8988T (cell line): Measurements from ENCODE around the gene ASB11.
"Not testable (repeated sequence)": the region's sequence is repeated elsewhere in the genome, so short reads cannot be mapped to it uniquely, and the experiment has no call there.

Experiments used
- DNase-seq: peaks from one replicate; pipeline ENCODE4 v3.0.0; 2011

The ASB11 gene

DNA sequence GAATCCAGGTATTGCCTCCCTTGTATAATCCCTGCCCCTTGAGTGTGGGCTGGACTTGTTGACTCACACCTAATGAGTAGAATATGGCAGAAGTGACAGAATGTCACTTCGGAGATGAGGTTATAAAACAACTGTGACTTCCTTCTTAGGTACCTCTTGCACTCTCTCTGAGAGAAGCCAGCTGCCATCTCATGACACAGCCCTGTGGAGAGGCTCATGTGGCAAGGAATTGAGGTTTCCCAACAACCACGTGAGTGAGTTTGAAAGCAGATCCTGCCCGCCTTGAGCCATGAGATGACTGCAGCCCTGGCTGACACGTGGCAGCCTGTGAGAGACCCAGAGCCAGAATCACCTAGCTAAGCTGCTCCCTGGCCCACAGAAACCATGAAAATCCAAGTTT, 13.5 kb downstream of the ASB11 start:
- DNase-seq: no peak

DNA sequence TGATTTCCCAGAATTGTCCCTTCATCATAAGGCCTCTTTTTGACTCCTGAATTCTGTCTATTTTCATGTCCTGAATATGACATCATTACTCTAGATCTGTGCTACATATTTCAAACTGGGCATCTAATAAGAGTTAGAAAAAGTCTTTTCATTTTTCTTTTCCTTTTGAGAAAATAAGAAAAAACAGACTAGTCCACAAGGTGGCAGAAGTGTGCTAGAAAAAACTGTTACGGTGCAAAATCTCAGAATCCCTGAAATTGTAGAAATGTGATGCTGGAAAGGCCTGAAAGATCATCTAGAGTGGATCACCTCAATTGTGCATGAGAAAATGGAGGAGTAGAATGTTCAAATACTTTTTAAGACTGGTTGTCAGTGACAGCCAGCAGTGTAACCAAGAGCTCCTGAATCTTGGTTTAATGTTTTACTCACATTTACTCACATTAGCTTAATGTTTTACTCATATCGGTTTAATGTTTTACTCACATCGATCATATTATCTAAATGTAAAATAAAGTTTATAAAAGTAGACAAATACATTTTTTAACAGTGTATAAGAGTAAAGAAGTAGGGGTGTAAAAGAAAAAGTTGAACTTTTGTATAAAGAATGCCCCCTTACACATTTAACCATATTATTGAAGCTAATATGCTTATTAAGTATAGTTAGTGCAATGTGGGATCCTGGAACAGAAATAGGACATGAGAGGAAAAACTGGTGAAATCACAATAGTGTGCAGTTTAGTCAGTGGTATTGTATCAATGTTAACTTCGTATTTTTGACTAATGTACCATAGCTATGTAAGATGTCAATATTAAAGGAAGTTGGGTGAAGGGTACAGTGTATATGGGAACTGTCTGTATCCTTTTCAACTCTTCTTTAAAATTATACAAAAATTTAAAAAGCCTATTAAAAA, 15.2 kb downstream of the ASB11 start:
- no peak for DNase-seq

DNA sequence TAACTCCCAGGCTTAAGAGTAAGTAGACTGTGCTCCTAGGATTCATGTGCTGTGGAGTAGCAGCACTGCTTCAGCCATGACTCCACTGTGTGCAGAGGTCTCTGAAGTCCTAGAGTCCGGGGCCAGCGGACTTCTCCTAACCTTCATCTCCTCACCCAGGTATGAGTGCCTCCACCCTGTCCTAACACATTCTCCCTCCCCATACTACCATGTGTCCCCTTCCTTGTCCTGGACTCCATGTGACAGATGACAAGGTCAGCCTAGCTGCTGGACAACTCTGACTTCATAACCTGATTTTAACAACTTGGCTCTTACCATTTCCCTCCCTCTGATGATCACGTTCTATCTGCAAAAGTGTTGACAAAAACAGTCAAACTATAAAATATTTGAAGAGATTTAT, 16.7 kb downstream of the ASB11 start:
- DNase-seq: no peak

DNA sequence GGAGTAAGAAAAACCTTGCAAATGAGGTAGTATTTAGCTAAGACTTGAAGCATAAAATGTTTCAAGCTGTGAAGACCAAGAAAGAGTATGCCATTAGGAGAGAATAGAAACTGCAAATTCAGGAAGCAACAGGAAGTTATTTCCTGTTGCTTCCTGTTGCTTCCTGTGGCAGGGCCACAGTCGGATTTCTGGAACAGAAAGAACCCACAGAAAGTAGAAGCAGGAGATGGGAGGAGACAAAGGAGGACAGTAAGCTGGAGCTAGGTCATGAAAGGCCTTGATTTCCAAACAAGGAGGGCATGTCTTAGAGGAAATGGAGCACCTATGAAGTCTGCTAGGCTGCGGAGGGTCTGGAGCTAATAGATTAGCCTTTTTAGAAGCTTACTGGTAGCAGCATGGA, 17.2 kb downstream of the ASB11 start:
- no peak for DNase-seq

DNA sequence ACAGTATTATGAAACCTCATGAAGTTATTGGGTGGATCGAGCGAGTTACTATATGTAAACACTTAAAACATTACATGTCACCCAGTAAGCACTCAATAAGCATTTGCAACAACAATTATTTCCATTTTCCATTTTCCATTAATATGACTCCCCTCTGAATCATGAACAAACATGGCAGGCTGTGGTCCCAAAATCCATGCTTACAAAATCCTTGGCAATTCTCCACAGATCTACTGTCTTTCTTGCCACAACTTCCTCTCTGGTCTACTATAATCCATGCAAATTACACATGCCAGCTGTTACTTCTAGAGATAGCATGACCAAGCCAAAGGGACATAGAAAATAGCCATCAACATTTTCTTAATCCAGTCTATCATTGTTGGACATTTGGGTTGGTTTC, 22.0 kb downstream of the ASB11 start:
- no peak for DNase-seq

DNA sequence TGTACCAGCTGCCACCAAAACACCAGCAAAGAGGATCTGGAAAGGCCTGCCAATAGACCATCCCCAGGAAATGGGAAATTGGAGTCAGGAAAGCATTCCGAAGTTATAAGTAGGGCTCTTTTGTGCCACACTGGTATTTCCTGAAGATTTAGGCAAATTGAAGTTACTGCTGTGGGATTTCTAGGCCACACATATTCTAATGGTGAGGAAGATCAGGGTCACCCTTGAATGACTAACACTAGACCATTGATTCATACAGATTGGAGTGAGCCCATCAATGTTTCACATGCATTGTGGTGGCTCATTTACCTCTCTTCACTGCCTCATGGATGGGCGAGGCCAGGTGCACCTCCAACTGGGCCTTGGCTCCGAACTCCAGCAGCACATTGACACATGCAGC, 22.6 kb downstream of the ASB11 start:
- DNase-seq: no peak

DNA sequence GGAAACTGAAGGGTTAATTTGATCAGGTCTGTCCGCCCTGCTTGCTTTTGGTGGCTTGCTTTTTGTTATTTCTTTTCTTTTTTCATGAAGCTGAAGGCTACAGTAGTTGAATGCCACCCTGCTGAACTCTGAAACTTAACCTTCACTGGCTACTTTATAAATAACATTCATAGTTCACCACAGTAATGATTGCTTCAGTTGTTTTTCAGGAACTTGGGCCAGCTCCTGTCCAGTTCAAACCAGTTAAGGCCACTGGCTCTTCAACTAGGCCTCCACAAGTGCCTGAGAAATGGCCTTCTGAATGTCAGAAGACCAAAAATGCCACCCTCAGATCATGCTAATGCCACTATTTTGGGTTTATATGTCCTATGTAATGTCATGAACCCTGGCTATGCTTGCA, 37.8 kb downstream of the ASB11 start:
- no peak for DNase-seq

DNA sequence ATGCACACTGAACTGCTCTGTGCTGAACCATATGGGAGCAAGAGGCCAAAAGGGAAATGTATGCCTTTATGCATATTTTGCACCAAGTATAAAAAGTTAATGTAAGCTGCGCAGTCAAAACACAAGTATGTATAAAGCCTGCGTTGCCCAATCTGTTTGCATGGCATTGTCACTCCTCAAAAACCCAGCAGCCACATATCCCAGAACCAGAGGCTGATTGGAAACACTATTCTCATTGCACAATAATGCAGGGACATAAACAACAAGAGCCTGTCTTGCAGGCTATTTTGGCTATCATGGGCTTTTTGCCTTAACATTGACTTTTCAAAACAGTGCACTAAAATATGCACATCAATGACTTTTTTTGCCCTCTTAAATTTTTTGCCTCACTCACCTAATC, 40.5 kb downstream of the ASB11 start:
- no peak for DNase-seq

DNA sequence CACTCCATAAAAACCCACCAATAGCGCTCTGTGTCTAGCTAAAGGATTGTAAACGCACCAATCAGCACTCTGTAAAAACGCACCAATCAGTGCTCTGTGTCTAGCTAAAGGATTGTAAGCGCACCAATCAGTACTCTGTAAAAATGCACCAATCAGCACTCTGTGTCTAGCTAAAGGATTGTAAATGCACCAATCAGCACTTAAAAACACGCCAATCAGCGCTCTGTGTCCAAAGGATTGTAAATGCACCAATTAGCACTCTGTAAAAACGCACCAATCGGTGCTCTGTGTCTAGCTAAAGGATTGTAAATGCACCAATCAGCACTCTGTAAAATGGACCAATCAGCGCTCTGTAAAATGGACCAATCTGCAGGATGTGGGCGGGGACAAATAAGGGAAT, 42.2 kb downstream of the ASB11 start:
- not testable (repeated sequence) for DNase-seq

DNA sequence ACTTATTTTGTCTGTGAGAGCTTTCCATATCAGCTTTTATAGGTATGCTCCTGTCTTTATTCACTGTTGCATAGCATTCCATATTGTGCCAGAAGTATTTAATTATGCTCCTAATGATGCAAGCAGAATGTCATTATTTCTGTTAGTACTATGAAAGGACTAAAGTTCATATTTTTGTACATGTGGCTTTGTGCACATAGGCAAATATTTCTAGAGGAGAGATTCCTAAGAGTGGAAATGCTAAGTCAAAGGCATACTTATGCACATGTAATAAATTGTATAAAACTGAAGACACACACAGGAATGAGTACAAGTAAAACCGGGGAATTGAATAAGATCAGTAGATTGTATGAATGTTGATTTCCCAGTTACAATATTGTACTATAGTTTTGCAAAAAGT, 43.7 kb downstream of the ASB11 start:
- DNase-seq: no peak

DNA sequence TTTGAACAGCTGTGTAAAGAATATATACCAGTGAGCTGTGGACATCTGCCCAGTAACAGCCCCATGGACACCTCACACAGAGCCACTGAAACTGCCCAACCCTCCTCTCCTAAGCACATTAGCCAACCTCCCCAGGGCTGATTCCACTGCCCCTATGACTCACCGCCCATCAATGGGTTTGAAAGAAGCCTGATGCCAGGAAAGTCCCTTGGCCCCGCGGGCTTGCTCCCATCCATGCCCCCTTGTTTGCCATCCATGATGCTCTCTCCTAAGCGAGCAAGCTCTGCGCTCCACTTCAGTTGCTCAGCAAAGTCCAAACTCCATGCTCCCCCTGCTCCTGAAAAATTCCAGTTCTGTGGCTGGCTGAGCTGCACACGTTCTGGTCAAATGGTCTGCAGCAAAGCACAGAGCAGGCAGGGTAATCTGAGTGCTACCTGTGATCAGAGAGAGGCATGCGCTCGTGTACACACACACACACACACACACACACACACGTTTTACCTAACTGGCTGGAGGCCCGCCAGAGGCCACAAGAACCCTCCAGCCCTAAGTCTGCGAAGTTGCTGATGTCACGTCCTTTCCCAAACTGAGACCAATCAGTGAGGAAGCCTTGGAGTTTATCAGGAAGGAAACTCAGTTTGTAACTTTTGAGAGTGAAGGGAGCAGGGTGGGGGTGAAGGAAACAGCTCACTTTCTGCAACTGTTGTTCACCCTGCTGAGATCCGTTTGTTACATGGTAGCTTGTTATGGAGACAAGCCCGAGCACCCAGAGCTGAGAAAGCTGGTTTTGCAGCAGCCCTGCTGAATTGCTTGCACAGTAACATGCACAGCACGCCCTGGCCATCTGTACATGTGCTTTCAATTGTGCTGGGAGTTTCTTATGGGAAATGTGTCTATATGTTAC, 45.6 kb downstream of the ASB11 start, which contains the start of gene ASB9:
TSS of gene ASB9 (minus strand) at position 466 of the 904 bp plus-strand sequence. CDS start at position 257, 209 bp downstream.
- DNase-seq: no peak

DNA sequence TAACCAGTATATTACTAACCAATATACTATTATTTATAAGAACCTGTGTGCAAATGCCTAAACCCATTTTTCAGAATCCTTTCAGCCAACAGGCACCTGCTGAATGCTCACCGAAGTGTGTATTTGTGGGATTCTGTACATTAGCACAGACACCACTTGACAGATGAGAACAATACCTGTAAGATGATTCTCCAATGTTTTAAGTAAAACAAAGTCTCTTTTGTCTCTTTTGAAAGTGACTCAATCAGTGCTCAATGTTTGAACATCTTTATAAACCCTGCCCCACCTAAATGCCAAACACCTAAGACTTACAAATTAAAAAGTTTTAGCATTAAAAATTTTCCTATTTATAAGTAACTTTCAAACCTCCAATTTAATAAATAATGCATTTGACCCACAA, 46.3 kb downstream of the ASB11 start:
- no peak for DNase-seq

DNA sequence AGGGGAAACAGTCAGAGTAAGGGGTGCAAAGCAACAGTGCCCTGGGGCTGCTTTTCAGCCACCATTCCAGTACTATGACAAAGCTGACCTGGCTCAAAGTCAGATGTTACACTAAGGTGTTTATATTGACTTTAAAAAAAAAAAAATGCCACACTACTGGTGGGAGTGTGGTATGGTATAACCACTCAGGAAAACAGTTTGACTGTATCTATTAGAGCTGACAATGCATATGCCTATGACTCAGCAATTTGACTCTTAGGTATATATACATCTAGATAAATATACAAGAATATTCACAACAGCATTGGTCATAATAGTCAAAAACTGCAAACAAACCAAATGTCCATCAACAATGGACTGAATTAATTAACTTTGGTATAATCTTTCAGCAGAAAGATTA, 60.6 kb downstream of the ASB11 start:
- DNase-seq: no peak

DNA sequence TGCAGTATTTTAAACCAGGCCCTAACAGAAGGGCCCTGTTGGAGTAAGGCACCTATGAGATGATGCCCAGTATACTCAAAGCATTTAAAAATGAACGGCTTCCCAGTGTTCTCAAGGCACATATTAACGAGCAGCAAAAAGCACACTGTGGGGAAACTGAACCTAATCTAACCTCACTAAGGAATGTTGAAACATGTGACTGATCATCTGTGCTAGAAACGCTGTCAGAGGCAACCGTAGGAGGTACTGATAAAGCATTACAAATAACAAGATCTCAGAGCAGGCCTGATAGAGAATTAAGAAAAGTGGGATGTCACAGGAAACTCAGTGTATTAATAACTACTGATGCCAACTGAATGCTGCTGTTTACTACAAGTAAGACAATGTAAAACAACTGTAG, 69.5 kb downstream of the ASB11 start:
- DNase-seq: no peak

DNA sequence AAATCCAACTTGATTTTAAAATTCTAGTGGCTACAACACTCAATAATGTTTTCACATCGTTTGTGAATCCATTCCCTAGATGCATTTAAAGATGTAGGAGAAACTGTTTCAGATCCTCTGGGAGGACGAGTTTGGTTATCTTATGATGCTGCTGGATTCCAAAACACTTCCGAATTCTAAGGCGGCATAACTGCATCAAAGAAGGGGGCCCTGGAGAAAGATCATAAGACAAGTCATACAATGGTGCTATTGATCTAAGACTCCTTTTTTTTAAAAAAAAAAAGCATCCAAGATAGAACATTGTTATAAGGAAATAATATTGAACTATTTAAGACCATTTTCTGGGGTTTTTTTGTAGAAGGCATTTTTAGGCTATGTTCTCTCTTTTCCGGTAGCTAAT, 71.0 kb downstream of the ASB11 start:
- DNase-seq: no peak

DNA sequence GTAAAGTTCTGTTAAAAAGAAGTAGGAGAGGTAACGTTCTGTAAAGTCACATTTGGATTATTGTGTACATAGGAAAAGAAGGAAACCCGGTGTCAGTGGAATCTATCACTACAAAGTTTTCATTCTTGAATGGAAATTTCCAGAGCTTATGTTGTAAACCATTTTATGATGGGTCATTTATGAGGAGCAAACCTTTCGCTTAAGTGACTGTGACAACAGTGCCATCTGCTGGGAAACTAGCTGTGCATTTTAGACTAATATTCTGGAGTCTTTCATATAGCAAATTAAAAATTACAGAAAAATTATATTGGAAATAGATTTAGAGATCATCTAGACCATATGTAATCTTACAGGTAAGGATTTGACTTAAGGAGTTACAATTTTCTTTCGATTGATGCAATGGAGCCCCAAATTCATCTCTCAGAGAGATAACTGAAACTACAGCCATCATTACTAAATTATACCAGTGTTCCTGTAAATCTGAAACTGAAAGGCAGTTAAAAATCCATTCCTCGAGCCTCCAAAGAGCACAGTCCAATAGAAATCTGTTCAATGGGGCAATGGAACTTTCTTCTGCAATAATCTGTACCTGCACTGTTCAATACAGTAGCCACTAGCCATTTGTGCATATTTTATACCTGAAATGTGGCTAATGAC, 72.4 kb downstream of the ASB11 start:
- DNase-seq: no peak

DNA sequence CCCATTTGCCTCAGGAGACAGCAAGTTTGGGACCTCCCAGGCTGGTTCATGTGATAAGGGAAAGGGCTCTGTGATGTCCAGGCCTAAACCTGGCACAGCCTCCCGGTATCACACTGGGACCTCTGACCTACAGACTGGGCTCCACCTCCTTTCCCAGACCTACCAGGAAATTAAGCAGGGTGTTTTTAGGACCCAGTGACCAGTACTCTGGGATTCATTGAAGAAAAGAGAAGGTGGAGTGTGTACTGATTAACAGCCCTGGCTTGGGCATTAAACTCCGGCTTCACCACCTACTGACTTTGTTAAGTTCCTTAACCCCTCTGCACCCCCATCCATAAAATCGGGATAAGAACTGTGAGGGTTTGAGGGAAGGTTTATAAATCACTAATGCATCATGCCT, 74.1 kb downstream of the ASB11 start:
- no peak for DNase-seq

DNA sequence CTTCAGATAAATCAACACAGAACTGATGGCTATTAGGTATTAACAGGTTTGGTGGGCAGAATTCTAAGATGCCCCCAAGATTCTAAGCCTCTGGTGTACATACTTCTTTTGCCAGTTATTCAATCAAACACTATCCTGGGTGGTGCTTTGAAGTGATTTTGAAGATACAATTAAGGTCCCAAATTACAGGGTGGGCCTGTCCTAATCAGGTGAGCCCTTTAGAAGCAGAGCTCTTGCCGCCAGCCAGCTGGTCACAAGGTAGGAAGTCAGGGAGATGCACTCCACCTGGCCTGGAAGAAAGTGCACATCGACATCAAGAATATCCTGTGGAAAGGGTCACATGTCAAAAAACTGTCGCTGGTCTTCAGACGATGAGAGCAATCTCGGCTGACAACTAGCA, 75.0 kb downstream of the ASB11 start:
- DNase-seq: no peak

DNA sequence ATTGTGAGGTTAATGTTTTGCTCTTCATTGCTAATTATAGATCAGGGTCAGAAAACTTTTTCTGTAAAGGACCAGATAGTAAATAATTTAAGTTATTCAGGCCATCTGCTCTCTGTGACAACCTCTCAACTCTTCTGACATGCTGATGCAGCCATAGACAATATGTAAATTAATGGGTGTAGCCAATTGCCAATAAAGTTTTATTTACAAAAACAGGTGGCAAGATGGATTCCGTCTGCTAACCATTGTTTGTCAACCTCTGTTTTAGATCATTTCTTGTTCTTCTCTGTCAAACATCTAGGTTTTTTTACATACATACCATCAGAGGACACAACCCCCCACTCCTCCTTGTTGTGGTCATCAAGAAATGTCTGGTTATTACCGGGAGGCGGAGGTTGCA, 79.3 kb downstream of the ASB11 start:
- DNase-seq: no peak

DNA sequence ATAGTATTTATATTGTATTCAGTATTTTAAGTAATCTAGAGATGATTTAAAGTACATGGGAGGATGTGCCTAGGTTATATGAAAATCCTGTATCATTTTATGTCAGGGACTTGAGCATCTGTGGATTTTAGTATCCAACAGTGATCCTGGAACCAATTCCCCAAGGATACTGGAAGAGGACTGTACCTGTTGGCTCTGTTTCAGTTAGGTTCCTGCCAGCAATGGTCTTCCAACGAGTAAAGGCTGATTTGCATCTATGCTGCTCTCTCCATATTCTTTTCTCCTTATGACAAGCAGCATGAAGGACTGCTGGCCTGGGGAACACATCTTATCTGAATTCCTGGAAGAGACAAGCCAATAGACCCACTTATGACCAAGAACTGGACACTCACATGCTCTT, 80.4 kb downstream of the ASB11 start:
- no peak for DNase-seq

DNA sequence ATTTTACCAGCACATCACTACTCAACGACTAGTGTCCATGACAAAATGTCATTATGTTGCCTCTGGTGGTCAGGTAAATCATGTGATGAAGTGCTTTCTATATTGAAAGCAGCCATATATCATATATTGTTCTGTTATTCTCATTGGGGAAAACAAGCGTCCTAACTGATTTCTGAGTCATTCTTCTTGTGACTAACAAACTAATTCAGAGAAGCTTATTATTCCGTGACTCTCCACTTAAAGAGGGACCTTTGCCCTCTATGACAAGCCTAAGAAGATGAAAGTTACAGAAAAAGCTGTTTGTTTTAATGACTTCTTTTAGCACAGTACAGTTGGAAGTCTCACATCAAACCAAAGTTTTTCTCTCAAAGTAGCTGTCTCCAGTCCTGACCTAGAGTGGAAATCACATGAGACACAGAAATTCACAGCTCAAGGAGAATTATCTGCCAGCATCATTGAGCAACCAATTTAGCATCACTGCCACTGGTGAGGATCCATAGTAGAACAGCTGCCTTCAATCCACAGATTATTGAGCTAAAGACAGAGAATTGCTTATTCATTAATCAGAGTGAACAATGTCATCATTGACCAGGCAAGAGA, 81.9 kb downstream of the ASB11 start:
- DNase-seq: no peak
